Measurements from ENCODE around the gene HOXB5.

DNA sequence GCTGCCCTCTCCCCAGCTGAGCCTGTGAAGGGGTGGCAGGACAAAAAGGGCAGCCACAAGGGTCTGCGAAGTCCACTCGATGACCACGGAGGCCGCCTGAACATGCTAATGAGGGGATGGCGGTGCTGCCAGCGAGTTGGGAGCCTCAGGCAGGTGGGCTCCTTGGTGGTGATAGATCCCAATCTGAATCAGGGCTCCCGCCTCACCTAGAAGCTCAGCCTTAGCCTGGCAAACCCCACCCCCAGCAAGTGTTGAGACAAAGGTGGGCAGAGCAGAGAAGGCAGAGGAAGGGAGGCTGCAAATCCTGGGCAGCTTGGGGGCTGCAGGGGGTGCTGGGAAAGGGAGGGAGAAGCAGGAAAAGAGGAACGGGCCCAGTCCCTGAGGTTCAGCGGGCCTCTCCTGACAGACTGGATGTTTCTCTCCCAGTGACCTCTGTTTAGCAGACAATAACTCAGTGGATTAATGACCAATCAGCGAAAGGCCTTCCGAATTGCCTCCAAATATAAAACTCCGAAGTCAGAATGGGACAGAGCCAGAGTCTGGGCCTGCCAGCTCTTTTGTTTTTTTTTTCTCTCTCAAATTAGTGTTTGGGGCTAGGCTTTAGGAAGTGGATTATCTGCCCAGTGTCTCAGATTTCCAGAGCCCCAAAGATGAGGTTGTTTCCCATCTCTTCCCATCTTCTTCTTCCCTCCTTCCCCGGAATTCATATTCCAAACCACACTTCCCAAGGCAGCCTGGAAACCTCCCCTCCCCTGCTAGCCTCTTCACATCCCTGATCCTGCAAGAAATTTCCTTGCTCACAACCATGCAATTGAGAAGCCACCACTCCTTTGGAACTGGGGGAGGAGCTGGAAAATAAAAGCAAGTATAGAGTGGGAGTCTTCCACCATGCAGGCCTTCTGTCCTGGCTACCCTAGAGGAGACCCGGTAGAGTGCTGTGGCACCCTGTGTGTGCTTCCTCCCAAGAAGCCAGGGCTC lies 33.5 kb downstream of the HOXB5 start:
- no peak for TF ChIP-seq RARB (CRISPR knock-in tag; IDR thresholded peaks at IDR 0.05)
- no peak for TF ChIP-seq ZFP30 (CRISPR knock-in tag; IDR thresholded peaks at IDR 0.05)
- no peak for TF ChIP-seq TOX (CRISPR knock-in tag; IDR thresholded peaks at IDR 0.05; ENCODE audit: borderline replicate concordance)
- TF ChIP-seq ZNF565 (CRISPR knock-in tag; conservative IDR thresholded peaks at IDR 0.05; ENCODE audit: low read depth) = no peak
- TF ChIP-seq ZFP3 (CRISPR knock-in tag; IDR thresholded peaks at IDR 0.05) = no peak
- no peak for TF ChIP-seq ZNF8 (CRISPR knock-in tag; IDR thresholded peaks at IDR 0.05)
- no peak for TF ChIP-seq ARNTL (CRISPR knock-in tag; IDR thresholded peaks at IDR 0.05; ENCODE audit: borderline replicate concordance, low read depth)
- no peak for TF ChIP-seq OSR1 (CRISPR knock-in tag; IDR thresholded peaks at IDR 0.05)
- no peak for TF ChIP-seq ZNF70 (CRISPR knock-in tag; IDR thresholded peaks at IDR 0.05)
